ENCODE measurements around the gene ADGRG3.
"Not testable (repeated sequence)": the region's sequence is repeated elsewhere in the genome, so short reads cannot be mapped to it uniquely, and the experiment has no call there.

Gene ADGRG3

GRCh38 chr16:57663917-57664661 lies 4.0 kb upstream of the ADGRG3 start:
- DNase-seq: no peak

GRCh38 chr16:57664662-57665025 lies 3.5 kb upstream of the ADGRG3 start:
- DNase-seq: no peak

DNA sequence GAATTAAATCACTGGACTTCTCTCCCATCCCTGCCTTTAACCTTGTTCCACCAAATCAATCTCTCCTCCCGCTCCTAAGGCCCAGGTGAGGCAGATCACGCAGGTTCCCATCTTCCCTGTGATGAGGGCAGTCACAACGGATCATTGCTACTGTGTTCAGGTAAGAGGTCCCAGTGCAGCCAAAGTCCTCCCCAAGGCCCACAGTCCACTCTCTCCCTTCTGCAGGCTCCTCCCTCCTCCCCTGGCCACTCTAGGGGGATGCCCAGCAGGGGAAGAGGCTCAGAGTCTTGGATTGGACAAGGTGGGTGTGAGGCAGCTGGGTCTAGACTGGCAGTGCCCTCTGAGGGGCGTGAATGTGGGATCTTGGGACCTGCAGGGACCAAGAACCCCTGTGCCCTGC lies 2.6 kb upstream of the ADGRG3 start:
- no peak for DNase-seq

- DNase-seq: no peak
These were observed 1.6 kb upstream of the ADGRG3 start for GRCh38 chr16:57666353-57667047.

GRCh38 chr16:57667048-57667525 lies 1.0 kb upstream of the ADGRG3 start:
- no peak for DNase-seq

DNA sequence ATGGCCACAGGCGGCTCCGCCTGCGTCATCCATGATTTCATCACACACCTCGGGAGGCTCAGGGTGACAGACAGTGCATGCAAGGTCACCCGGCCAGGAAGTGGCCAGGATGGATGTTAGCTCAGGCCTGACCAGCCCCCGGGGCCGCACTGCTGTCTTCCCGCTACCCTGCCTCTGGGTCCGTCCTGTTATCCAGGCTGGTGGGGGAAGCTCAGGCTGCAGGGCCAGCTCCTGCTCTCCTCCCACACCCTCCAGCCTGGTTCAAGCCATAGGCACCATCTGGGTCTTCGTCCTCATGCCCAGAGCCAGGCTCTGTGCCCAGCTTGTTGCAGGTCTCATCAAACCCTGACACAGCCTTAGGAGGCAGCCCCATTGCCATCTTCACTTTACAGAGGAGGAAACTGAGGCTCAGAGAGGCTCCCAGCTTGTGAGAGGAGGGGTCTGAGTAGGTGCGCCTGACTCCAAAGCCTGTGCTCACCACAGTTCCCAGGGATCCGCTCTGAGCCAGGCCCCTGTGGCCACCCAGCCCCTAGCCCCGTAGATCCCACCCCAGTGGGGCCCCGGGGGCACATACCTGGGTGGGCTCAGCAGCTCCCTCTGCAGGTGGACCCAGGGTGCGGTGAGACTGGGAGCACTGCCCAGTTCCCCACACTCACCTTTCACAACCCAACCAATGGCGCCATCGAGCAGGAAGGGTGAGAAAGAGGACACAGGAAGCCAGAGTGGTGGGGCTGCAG lies 412 bp upstream of the ADGRG3 start:
- DNase-seq: no peak

DNA sequence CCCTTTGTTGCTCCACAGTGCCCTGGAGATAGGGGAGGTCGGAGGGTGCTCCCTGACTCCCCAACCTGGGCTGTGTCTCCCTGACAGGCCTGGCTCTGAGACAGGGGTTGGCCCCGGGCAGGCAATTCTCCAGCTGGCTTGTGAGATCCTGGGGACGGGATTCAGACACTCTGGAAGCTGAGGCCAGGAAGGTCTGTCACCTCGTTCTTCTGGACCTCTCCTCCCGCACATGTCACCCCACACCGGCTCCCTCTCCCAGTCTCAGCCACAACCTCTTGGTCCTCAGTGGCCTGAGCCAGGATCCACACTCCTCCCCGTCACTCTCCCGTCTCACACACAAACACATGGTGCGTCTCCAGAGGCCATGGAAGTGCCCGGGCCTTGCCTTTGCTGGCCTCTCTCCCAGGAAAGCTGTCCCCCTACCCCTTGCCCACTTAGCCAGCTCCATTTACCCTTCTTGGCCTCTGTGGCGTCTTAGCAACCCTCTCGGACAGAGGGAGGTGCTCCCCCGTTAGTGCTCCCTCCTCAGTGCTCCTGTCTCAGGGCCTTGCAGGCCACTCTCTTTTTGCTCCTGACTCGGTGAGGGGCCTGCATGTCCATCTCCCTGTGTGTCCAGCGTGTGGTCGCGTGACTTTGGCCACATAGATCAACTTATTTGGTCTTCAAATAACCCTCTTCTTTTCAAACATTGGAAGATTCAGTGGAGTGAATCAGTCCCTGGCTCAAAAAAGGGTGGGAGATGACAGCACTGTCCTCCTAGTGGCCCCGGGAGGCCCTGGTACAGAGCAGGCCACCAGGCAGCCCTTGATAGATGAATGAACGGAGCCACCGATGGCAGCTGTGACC lies 747 bp downstream of the ADGRG3 start:
- DNase-seq: no peak

GRCh38 chr16:57669476-57670162 lies 1.5 kb downstream of the ADGRG3 start:
- no peak for DNase-seq

GRCh38 chr16:57670196-57670595 lies 2.1 kb downstream of the ADGRG3 start:
- no peak for DNase-seq

DNA sequence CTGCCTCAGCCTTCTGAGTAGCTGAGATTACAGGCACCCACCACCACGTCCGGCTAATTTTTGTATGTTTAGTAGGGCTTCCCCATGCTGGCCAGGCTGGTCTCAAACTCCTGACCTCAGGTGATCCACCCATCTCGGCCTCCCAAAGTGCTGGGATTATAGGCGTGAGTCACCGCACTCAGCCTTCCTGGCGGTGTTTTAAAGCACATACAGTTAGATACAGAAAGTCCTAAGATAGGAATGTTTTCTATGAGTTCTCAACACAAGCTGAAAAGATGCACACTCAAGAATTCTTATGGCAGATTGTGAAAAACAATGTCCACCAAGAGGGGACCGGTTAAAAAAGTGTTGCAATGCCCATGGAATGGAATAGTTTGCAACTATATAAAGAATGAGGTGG lies 3.3 kb downstream of the ADGRG3 start:
- not testable (repeated sequence) for DNase-seq

- no peak for DNase-seq
These were observed 4.3 kb downstream of the ADGRG3 start for GRCh38 chr16:57672416-57672815.

- DNase-seq: no peak
These were observed 4.7 kb downstream of the ADGRG3 start for GRCh38 chr16:57672824-57673223.

GRCh38 chr16:57675741-57676551 lies 7.8 kb downstream of the ADGRG3 start:
- no peak for DNase-seq

DNA sequence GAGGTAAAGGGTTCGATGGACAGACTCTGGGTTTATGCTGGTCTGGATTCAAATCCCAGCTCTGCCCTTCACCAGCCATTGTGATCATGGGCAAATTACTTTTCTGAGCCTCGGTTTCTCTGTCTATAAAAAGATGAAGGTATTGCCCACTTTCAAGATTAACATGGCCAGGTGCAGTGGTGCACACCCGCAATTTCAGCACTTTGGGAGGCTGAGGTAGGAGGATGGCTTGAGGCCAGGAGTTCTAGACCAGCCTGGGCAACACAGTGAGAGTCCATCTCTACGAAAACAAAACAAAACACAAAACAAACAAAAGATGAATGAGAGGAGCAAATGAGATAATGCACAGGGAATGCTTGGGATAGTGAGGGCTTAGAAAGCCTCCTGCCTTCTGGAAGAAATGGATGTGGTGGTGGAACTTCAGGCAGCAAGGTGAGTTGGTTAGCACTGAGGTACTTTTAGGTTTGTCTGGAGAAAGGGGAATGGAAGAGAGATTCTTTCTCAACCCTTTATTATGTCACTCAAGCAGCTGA lies 8.5 kb downstream of the ADGRG3 start:
- DNase-seq: no peak

DNA sequence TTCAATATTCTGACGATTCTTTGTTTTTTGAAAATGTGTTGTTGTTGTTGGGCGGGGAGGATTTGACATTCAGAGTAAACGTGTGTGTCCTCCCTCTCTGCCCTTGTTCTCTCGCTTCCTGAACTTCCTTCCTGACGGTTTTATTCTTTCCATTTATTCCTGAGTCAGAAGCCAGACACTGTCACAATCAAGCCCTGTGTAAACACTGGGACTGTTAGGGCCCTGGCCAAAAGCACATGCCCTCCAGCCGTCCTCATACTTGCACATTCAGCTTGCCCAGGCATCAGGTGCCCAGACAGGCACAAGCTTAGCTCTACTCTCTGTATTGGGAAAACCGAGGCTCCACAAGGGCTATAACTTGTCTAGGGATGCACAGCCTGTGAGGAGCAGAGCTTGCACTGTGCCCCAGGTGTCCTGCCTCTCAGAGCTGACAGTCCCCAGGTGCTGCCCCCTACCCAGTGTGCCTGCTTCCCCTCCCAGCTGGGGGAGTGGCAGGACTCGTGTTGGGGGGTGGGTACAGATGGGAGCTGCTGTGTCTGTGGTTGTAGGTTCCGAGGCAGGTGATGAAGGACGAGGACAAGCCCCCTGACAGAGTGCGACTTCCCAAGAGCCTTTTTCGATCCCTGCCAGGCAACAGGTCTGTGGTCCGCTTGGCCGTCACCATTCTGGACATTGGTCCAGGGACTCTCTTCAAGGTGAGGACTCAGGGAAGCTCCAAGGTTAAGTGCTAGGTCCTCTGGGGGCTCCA lies 9.7 kb downstream of the ADGRG3 start:
- DNase-seq: no peak

GRCh38 chr16:57679016-57679415 lies 10.9 kb downstream of the ADGRG3 start:
- DNase-seq: no peak

DNA sequence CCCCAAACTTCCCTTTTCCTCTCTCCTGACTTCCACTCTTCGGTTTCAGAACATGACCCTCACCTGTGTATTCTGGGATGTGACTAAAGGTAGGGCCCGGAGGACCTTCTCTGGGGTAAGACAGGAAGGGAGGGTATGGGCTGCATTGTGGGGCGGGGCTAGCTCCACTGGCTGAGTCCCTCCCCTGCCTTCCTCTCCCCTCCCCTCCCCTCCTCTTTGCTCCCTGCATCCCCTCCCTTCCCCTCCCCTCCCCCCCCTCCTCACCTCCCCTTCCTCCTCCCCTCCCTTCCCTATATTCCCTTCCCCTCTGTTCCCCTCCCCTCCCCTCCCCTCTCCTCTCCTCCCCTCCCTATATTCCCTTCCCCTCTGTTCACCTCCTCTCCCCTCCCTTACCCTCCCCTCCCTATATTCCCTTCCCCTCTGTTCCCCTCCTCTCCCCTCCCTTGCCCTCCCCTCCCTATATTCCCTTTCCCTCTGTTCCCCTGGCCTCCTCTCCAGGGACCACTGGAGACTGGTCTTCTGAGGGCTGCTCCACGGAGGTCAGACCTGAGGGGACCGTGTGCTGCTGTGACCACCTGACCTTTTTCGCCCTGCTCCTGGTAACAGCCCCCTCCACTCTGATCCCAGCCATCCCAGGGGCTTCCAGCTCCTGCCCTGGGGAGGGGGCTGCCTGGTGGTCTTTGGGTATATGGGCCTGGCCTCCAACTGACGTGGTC lies 11.8 kb downstream of the ADGRG3 start:
- DNase-seq: no peak

DNA sequence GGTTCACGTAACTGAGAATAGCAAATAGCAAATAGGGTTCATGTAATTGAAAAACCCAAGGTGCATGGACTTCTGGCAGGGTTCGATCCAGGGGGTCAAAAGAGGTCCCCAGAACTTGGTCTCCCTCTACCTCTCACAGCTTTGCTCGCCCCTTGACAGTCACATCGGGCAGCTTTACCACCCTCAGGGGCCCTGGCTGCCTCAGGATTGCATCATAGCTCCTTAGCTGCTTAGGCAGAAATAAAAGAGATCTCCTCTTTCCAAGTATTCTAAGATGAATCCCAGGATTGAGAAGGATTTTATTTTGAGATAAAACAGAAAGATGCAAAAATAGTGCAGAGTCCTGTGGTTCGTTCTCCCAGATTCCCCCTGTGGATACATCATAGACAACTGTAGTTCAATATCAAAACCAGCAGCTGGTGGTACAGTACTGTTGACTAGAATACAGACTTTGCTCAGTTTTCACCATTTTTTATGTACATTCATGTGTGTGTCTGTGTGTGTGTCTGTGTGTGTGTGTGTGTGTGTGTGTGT lies 12.8 kb downstream of the ADGRG3 start:
- no peak for DNase-seq
